Measurements from ENCODE around the gene HECTD4. TPM values are rescaled to one million over a fixed set of nuclear protein-coding genes. Genes with fewer than 3 reads are reported as not detected.

HECTD4 gene
- total and polyA plus RNA-seq, 4 donors = 4.3 to 80.1 (median 25.5) TPM

DNA sequence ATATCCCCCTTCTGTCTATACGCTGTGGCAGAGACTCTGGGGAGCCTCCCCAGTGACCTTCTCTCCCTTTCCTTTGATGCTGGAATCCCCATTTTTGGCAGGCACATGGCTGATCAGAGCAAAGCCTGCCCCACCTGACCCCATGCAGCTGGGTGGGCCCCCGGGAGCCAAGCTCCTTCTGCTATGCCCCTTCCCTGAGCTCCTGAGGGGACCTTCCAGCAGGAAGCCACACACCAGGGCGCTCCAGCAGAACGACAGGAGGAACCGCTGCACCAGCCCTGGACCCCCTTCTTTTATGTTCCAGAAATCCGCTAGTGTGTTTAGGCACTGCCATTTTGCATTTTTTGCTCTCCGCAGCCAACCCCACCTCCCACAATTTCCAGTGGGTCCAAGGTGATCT is 212.3 kb downstream of the HECTD4 start:
- peaks cover 6 to 60% (median 17%) of the 10 kb centered on the region in 4 donors for H3K36me3 ChIP-seq (ENCODE audit: control insufficient read depth in 4 of 4, insufficient read depth in 3 of 4, low read depth in 1 of 4, low read length in 3 of 4)

DNA sequence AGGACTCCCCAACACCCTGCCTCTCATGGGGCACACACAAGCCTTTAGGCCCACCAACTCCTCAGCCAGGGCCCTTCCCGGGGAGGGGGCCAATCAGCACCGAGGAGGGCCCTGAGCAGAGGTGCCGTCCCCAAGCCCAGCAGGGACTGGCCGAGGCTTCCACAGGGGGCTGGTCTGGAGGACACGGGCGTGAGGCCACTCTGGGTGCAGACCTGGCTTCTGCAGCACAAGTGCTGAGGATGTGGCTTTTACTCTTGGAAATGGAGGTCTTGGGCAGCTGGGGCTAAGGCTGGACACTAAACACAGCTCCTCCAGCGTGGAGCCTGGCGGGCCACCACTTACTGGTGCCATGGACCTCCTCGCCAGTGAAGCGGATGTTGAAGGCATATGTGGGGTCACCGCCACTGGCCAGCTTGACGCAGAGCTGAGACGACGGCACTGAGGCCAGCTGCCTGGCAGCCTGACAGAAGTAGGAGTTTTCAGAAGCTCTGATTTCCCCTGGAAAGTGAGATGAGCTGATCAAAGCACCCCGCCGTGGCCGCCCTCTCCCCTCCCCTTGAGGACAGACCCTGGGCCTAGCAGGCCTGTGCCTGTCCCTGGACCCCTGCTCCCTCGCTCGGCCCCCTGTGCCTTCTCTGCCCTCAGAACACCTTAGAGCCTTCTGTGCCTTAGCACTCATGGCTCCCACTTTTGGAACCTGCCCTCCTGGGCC is 212.9 kb downstream of the HECTD4 start:
- Histone ChIP-seq H3K27me3 (ENCODE audit: control insufficient read depth in 4 of 4, insufficient read depth in 4 of 4, low read length in 3 of 4) (no peaks in the 10 kb centered on the region), H3K4me1 (ENCODE audit: control insufficient read depth in 4 of 4, insufficient read depth in 4 of 4, low read length in 3 of 4) (no peaks in the 10 kb centered on the region), H3K36me3 (ENCODE audit: control insufficient read depth in 4 of 4, insufficient read depth in 3 of 4, low read depth in 1 of 4, low read length in 3 of 4) (peaks cover 6 to 56% (median 13%) of the 10 kb centered on the region in 4 donors), H3K9ac (ENCODE audit: low read depth in 1 of 2, low read length in 2 of 2) (no peak overlapping the region), H3K9me3 (ENCODE audit: control insufficient read depth in 4 of 4, low read length in 3 of 4) (no peaks in the 10 kb centered on the region), H3K4me3 (ENCODE audit: low read depth in 1 of 3, low read length in 3 of 3) (no peak overlapping the region), H3K27ac (ENCODE audit: low read depth in 1 of 2, low read length in 2 of 2) (no peak overlapping the region)
- TF ChIP-seq SP1 (IDR thresholded peaks at IDR 0.05) = no peak
- TF ChIP-seq FOXA1 (IDR thresholded peaks at IDR 0.05) = no peak
- TF ChIP-seq NR2F2 (IDR thresholded peaks at IDR 0.05) = no peak
- no peak for TF ChIP-seq JUND (IDR thresholded peaks at IDR 0.05)
- no peak for TF ChIP-seq GABPA (IDR thresholded peaks at IDR 0.05 in 1 of 2, conservative IDR thresholded peaks at IDR 0.05 in 1 of 2)
- TF ChIP-seq CTCF (IDR thresholded peaks at IDR 0.05; ENCODE audit: low read depth, low read length, missing input control) = no peak
- no peak for TF ChIP-seq ATF3 (IDR thresholded peaks at IDR 0.05)
- TF ChIP-seq YY1 (IDR thresholded peaks at IDR 0.05) = no peak
- TF ChIP-seq TAF1 (conservative IDR thresholded peaks at IDR 0.05) = no peak
- no peak for TF ChIP-seq RXRA (IDR thresholded peaks at IDR 0.05)
- no peak for TF ChIP-seq HNF4A (conservative IDR thresholded peaks at IDR 0.05)
- 96% methylated on average over 19 of the region's 19 CpGs for WGBS
- DNase-seq (ENCODE audit: low spot score) = no peak

More for the DNA sequence above, 212.3 kb downstream of the HECTD4 start:
- no peak for TF ChIP-seq CTCF (IDR thresholded peaks at IDR 0.05; ENCODE audit: low read depth, low read length, missing input control)
- TF ChIP-seq TAF1 (conservative IDR thresholded peaks at IDR 0.05) = no peak
- no peak for TF ChIP-seq YY1 (IDR thresholded peaks at IDR 0.05)
- no peak for TF ChIP-seq ZBTB33 (IDR thresholded peaks at IDR 0.05)
- no peak for TF ChIP-seq SP1 (IDR thresholded peaks at IDR 0.05)
- TF ChIP-seq RAD21 (IDR thresholded peaks at IDR 0.05) = no peak
- TF ChIP-seq GABPA (IDR thresholded peaks at IDR 0.05 in 1 of 2, conservative IDR thresholded peaks at IDR 0.05 in 1 of 2) = no peak
- no peak for TF ChIP-seq NR2F2 (IDR thresholded peaks at IDR 0.05)
- no peak for TF ChIP-seq FOXA2 (IDR thresholded peaks at IDR 0.05)
- no peak for TF ChIP-seq RXRA (IDR thresholded peaks at IDR 0.05)
- 96% methylated on average over 7 of the region's 7 CpGs for WGBS
- no peak for DNase-seq (ENCODE audit: low spot score)
- no peaks in the 10 kb centered on the region for H3K9me3 ChIP-seq (ENCODE audit: control insufficient read depth in 4 of 4, low read length in 3 of 4)
- H3K27ac ChIP-seq (ENCODE audit: low read depth in 1 of 2, low read length in 2 of 2) = no peak overlapping the region
- no peaks in the 10 kb centered on the region for H3K27me3 ChIP-seq (ENCODE audit: control insufficient read depth in 4 of 4, insufficient read depth in 4 of 4, low read length in 3 of 4)
- H3K9ac ChIP-seq (ENCODE audit: low read depth in 1 of 2, low read length in 2 of 2) = no peak overlapping the region
- H3K4me1 ChIP-seq (ENCODE audit: control insufficient read depth in 4 of 4, insufficient read depth in 4 of 4, low read length in 3 of 4) = no peaks in the 10 kb centered on the region
- no peak overlapping the region for H3K4me3 ChIP-seq (ENCODE audit: low read depth in 1 of 3, low read length in 3 of 3)

Data from liver (tissue), 9 donors.